HuH-7.5 (cell line): ENCODE measurements around the gene MRM1.
"Not testable (repeated sequence)": the region's sequence is repeated elsewhere in the genome, so short reads cannot be mapped to it uniquely, and the experiment has no call there.

Experiments used
- DNase-seq: peaks from one replicate; pipeline ENCODE4 v3.0.0; 2011; ENCODE audit warnings: low spot score

The MRM1 gene

DNA sequence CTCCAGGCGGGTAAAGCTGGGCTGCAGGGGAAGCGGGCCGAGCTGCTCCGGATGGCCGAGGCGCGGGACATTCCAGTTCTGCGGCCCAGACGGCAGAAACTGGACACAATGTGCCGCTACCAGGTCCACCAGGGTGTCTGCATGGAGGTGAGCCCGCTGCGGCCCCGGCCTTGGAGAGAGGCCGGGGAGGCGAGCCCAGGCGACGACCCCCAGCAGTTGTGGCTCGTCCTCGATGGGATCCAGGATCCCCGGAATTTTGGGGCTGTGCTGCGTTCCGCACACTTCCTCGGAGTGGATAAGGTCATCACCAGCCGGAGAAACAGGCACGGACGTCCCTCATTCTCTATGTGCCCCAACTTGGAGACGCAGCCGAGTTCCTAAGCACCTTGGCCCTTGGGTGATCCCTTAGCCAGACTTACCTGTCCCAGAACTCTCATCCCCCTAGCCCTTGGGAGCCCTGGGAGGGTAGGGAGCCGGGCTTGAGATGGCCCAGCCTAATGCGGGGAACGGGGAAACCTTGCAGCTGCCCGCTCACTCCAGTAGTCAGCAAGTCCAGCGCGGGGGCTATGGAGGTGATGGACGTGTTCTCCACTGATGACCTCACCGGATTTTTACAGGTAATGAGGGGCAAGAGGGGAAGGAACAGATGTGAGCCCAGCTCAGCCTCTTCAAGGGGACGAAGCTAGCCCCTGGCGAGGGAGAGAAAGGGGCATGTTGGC, 806 bp downstream of the MRM1 start:
- DNase-seq = no peak

DNA sequence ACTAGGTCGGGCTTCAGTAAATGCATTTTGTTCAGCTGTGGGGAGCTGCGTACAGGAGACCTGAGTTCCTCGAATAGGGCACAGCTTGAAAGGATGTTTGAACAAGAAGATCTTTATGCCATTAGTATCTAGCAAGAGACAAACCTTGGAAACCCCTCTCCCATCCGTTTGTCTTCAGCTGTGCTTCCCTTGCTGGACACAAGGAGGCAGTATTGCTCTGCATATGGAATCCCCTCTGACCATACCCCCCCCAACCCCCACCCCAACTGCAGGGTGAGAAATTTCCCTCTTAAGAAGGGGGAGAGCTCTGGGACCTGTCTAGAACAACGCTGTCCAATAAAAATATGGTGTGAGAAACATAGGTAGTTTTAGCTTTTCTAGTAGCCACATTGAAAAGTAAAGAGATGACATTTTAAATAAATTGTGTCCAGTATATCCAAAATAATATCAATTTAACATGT, 1.6 kb downstream of the MRM1 start:
- peak; percentile 72 for DNase-seq

DNA sequence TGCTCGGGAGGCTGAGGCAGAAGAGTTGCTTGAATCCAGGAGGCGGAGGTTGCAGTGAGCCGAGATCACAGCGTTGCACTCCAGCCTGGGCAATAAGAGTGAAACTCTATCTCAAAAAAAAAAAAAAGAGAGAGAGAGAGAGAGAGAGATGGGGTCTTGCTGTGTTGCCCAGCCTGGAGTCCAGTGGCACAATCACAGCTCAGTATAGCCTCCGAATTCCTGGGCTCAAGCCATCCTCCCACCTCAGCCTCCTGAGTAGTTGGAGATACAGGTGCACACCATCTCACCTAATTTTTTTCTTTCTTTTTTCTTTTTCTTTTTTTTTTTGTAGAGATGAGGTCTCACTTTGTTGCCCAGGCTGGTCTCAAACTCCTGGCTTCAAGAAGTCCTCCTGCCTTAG, 3.6 kb downstream of the MRM1 start:
- not testable (repeated sequence) for DNase-seq

DNA sequence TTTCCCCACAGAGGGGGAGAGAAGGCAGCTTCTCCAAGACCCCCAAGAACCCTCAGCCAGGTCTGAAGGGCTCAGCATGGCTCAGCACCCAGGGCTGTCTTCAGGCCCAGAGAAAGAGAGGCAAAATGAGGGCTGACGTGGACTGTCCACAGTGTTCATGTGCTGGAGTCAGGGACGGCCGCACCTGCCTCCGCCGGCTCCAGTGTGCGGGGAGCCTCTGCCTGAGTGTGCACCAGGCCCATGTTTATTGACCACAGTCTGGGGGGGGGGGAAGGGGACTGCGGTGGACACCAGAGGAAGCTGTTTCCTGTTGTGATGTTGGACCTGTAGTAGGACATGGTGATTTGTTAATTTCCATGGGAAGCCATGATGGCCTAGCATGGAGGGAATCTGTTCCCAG, 6.9 kb downstream of the MRM1 start:
- DNase-seq = no peak

DNA sequence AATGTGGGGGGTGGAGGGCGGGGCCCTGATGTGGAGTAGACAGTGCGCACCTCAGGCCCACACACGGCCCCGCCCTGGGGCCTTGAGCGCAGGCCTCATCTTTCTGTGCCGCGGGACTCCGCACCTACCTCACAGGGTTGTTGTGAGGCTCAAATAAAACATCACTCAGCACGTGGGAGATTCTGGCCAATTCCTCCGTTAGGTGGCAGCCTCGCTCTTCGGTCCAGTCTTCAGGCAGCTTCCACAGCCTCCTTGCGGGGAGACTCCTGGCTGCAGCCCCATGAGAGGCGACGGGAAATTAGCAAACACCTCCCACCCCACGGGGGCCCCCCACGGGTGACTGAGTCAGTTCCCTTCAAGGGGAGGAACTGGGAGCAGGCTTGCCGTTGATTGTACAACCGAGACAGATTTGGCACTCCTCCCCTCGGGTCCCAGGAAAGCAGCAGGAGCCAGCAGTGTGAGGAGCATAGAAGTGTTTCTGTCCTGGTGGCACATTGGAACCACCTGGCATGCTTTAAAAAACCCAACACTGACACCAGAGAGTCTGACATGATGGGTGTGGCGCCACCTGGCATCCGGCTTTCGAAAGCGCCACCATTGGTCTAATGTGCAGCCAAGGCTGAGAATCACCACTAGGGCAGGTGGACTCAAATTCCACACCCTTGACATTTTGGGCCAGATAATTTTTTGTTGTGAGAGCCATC, 7.6 kb downstream of the MRM1 start:
- DNase-seq = no peak

DNA sequence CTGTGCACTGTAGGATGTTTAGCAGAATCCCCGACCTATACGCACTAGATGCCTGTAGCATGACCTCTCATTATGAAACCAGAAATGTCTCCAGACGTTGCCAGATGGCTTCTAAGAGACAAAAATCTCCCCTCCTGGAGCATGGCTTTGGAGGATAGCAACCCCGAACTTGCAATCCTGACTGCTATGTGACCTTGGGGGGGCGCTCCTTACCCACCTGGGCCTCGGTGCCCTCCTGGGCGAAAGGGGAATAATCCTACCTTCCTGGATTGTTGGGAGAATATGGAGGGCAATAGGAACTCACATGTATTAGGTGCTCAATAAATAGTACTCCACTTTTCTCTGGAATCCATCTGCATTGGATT, 8.1 kb downstream of the MRM1 start:
- no peak for DNase-seq

DNA sequence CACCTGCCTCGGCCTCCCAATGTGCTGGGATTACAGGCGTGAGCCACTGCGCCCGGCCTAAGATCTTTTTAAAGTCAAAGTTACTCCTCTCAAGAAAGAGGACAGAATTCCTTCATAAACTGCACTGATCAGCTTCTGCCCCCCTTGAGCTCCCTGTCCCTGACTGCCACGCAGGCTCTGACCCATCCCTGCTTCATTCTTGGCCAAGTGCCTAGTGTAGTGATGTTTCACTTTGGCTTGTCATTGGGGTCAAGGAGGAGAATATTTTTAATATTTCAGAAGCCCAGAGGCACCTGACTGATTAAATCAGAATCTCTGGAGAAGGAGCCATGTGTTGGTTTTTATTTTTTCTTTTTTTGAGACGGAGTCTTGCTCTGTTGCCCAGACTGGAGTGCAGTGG, 9.1 kb downstream of the MRM1 start:
- no peak for DNase-seq

DNA sequence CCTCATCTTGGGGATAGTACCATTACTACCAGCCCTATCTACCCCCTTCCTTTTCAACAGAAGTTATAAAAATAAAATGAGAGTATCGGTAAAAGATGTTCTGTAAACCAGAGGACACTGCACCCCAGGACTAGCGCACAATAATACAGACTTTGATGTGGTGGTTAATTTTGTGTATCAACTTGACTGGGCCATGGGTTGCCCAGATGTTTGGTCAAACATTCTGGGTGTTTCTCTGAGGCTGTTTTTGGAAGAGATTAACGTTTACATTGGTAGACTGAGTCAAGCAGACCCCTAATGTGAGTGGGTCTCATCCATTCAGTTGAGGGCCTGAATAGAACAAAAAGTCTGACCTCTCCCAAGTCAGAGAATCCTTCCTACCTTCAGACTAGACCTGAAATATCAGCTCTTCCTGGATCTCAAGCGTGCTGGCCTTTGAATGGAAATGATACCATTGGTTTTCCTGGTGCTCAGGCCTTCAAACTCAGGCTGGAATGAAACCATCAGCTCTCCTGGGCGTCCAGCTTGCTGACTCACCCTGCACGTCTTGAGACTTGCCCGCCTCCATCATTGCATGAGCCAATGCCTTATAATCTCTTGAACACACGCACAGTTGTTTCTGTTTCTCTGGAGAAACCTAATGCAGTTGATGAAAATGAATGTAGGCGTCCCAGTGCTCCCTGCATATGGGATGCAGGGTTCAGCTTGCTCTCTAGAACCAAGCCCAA, 10.1 kb downstream of the MRM1 start:
- DNase-seq = no peak

DNA sequence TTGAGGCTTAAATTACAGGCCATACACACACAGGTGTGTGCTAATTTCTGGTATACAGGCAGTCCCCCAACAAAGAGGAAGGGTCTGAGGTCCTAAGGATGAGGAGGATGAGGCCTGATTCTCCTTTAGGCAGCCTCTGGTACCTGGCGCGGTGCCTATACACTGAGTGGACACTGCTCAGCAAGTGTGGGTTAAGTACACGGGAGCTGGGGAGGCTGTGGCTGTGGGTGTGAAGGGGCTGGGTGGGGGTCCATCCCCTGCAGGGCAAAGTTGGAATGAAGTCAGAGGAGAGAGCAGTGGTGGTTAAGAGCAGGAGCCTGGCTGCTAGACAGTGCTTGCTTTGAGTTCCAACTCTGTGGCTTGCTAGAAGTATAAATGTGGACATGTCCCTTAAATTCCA, 10.9 kb downstream of the MRM1 start:
- DNase-seq = no peak

DNA sequence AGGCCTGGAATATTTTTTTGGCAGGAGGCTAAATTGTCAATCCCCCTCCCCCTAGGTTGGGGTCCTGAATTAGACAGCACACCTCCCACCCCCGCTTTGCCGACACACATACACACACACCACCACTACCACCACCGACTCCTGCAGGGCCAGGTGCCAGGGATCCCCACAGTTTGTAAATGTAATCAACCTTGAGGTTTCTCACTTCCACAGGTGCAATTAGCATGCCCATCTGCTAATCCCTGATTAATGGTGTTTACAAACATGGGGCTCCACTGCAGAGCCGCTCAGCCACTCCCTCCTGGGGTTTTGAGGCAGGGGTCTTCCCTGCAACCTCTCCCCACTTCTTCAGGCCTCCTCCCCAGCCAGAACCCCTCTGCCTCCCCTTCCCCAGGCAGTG, 11.8 kb downstream of the MRM1 start:
- DNase-seq = no peak

DNA sequence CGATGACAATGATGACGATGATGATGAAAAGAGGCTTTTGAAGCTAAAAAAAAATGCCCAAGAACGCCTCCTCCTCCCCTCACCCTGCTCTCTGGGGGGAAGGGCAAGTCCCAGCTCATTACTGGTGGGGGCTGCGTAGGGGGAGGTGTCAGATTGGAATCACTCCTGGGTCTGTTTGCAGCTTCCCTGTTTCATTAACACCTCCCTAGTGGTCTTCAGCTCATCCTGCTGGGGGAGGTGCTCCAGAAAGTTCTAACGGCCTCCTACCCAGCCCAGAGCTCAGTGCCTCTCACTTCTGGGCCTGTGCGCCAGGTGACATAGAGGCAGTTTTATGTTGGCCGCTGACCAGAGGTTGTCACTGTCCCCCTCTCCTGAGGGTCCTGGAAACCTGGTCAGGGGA, 12.7 kb downstream of the MRM1 start:
- DNase-seq = no peak

DNA sequence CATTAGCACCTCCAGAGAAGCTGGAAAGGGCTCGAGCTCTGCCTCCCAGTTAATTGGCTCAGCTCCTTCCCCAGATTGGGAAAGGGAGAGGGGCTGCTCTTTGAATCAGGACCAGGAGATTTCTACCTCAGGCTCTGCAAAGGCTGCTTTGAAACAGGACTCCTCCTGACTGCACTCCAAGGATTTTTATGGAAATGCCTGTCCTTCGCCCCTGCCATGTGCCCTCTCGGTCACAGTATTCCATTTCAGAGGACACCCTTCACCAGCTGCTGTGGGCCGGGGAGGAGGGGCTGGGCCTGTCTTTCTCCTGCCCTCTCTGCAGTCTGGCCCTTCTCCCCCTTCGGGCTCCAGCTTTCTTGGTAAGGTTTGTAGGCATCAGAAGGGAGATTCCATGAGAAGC, 13.6 kb downstream of the MRM1 start:
- no peak for DNase-seq

DNA sequence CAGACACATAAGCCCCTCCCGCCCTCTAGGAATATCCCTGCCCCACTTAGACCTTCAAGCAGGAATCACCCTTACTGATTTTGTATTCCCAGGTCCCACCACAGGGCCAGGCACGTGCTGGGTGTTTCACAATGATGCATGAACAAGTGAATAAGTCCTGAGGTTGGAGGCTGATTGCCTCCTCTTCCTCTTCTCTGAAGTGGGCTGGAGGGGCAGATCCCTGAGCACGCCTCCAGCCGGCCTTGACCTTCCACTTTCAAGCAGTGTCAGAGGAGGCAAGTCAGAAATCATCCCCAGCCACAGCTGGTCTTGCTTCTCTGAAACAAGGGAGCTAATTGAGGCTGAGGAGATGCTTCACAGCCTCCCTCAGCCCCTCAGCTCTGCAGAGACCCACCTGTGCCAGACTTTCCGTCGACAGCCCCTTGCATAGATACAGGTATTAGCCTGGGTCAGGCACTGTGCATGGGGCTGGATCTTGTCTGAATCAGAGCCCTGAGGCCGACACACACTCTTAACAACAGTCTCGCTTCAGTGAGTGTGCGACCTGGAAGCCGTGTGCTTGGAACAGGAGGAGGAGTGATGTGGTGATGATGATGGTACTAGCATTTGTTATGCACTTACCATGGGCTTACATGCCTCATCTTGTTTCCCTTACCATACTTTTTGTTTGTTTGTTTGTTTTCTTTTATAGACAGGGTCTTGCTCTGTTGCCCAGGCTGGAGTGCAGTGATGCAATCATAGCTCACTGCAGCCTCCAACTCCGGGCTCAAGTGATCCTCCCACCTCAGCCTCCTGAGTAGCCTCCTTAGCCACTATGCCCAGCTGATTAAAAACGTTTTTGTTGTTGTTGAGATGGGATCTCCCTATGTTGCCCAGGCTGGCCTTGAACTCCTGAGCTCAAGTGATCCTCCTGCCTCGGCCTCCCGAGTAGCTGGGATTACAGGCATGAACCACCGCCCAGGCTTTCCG, 15.0 kb downstream of the MRM1 start:
- DNase-seq = no peak

DNA sequence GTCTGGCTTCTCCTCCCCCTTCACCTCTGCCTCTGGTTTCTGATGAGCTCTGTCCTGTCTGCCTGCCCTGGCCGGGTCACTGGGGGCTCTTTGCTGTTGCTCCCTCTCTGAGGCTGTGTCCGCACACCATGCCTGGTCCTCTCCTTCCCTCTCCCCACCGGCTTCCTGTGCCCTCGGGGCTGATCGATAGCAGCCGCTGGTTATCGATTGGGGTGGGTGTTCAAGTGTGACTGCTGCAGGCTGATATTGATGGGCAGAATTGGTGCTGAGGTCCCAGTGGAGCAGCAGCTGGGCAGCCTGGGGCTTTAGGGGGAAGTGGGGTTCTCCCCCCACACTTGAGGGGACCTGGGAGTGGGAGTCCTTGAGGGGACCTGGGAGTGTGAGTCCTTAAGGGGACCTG, 16.4 kb downstream of the MRM1 start:
- no peak for DNase-seq

DNA sequence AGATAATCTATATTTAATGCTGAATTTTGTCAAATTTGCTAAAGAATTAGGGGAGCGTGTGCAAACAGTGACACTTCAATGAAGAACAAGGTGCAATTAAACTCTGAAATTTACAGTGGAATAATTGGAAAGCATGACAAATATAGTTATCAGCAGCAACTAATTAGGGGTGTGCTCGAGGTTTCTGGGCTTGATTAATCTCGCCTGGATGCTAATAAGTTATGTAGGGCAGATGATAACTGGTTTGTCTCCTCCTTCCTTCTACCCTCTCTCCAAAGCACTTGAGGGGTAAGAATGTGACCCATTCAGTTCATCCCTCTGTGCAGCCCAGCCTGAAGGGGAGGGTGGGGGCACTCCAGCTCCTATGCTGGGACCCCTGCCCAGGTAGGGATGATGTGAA, 21.9 kb downstream of the MRM1 start:
- no peak for DNase-seq

DNA sequence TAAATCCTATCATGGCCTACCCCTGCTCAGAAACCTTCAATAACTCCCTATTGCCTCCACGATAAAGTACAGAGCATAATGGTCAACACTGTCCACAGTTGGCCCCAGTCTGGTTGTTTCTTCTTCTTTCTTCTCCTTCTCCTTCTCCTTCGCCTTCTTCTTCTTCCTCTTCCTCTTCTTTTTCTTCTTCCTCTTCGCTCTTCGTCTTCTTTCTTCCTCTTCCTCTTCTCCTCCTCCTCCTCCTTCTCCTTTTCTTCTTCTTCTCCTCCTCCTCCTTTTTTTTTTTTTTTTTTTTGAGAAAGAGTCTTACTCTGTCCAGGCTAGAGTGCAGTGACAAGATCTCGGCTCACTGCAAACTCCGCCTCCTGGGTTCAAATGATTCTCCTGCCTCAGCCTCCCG, 23.8 kb downstream of the MRM1 start:
- no peak for DNase-seq

DNA sequence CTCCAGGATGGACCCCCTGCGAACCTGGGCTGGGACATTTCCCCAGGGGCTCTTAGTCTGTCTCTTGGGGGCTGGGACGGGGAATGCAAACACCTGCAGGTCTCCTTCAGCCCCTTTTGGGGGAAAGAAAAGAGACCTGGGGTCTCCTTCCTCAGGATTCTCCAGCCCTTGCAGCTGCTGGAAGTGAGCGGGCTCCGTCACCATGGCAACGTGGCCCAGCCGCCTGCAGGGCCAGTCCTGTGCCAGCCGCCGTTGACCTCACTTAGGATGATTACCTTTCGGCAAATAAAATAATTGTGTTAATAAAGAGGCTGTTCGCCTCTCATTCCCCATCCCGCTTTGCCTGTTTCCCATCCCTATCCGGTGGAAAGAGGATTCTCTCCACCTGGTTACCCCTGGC, 25.7 kb downstream of the MRM1 start:
- DNase-seq = no peak

DNA sequence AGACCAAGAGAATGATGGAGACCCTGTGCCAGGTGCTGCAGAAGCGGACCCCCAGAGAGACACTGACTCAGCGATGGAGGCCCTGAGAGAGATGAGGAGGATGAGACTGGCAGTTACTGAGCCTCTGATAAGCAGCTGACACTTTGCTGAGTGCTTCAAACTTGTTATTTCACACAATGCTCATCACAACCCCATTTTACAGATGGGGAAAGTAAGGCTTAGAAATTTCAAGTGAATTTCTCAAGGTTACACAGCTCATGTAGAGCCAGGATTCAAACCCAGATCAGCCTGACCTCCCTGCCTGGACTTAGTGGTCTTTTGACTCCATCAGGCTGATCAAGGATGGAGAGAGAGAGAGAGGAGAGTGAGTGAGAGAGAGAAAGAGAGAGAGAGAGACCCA, 27.2 kb downstream of the MRM1 start:
- DNase-seq = no peak

DNA sequence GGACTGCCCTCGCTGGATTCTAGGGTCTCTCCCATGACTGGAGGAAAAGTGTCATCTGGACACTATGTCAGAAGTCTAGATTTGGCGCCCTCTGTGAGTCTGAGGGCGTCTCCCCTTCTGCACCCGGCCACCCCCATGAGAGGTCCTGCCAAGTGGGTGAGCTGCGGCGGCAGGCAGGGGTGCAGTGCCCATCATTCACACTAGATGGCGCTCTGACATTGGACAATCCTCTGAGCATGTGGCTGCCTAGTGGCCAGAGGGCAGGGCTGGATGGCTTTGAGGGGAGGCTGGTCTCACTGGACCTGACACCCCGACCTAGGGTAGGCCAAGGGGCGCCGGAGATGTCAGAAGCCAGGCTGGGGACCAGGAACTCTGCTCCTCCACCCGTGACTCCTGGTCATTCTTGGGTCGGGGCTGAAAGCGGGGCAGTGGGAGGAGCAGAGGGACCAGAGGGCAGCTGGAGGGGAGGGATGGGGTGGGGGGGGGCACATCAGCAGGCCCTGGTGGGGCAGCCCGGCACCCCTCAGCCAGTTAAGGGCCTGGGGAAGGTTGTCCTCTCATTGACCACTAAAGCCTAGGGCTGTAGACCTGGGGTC, 28.0 kb downstream of the MRM1 start:
- peak; percentile 74 for DNase-seq

DNA sequence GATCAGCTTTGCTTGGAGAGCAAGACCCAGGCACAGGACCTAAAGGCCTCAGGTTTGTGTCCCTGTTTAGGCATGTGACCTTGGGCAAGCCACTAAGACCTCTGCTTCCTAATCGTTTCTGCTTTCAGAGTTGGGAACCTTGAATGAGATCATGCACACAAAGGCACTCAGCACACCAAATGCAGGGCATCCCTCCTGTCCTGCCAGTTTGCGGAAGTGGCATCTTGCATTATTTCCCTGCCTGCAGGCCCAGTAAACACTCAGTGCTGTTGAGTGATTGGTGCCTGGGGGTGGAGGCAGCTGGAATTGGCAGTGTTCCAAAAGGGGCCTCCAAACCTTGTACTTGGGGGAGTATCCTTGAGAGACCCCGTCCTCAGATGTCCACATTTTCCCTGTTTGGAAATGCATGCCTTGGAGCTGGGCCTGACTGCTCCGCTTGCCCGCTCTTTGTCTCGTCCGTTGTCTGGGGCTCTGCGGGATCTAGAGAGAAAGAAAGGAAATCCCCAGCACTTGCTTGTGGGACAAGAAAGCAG, 28.7 kb downstream of the MRM1 start:
- no peak for DNase-seq

DNA sequence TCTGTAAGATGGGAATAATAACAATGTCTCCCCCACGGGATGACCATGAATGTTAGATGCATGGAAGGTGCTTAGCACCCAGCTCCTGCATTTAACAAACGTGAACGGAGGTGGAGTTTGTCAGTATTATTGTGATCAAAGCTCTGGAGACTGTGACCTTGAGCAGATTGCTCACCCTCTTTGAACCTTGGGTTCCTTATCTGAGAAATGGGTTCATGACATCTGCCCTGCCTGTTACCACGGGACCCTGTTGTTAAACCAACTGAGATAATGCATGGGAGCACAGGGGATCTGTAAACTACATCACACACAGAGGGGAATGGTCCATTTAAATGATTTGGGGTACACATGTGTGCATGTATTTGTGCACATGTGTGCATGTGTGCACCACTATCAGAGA, 29.6 kb downstream of the MRM1 start:
- no peak for DNase-seq
